ENCODE results near the gene SYCE1.

GRCh38 chr10:133509700-133510099 lies 55.7 kb downstream of the SYCE1 start:
- TF ChIP-seq EZH2 (IDR thresholded peaks at IDR 0.05; ENCODE audit: borderline replicate concordance, insufficient read depth, low read length, poor library complexity, severe bottlenecking) (no peak), CTCF (IDR thresholded peaks at IDR 0.05; ENCODE audit: poor library complexity, severe bottlenecking) (no peak), REST (IDR thresholded peaks at IDR 0.05; ENCODE audit: borderline replicate concordance) (no peak), EP300 (conservative IDR thresholded peaks at IDR 0.05; ENCODE audit: poor library complexity, severe bottlenecking) (no peak)

Measured in neural cell (in vitro differentiated cells).